CD4-positive, alpha-beta T cell (primary cell): ENCODE data around the gene RASGRF2. TPM values are rescaled to one million over a fixed set of nuclear protein-coding genes. Genes with fewer than 3 reads are reported as not detected.

ENCODE experiments used
- ATAC-seq: fragments of 200-7000 bp; cut with Tn5 transposase; one replicate; pipeline ENCODE4 v1.10.0; 2022; ENCODE audit warnings: mild to moderate bottlenecking; ENCODE audit not compliant: poor library complexity
- CTCF ChIA-PET: fragments of 350-600 bp; sonication (Branson Sonifier 250); formaldehyde crosslinking; loops from one replicate; lab custom pipeline; 2021; ENCODE audit warnings: antibody characterized with exemption, inconsistent platforms; lab: Charles Lee
- POLR2A ChIA-PET: fragments of 350-600 bp; sonication (Branson Sonifier 250); formaldehyde crosslinking; loops from one replicate; lab custom pipeline; 2021; ENCODE audit warnings: antibody characterized with exemption, inconsistent platforms; lab: Charles Lee
- DNase-seq, 14 experiments: peaks; one replicate each; pipeline ENCODE4 v3.0.0-alpha.2; 2013 to 2020; ENCODE audit warnings: mixed read lengths in 2 of 14
- H3K27ac ChIP-seq, 2 donors: one replicate each; pipeline versions ENCODE4 v1.5.1 to v1.7.0; 2013; ENCODE audit warnings: low read length in 2 of 2, low read depth in 1 of 2, mild to moderate bottlenecking in 1 of 2
- H3K27me3 ChIP-seq, 2 experiments: 1 replicate in 1 of 2; 2 replicates in 1 of 2; pipeline versions ENCODE4 v1.6.1 to v1.7.0; 2013; ENCODE audit warnings: low read length in 2 of 2, control low read depth in 1 of 2, mild to moderate bottlenecking in 1 of 2, moderate library complexity in 1 of 2; ENCODE audit not compliant: insufficient read depth in 2 of 2, control insufficient read depth in 1 of 2
- H3K36me3 ChIP-seq: one replicate; pipeline ENCODE4 v1.6.1; 2013; ENCODE audit warnings: low read length, control low read depth; ENCODE audit not compliant: insufficient read depth
- H3K4me1 ChIP-seq: one replicate; pipeline ENCODE4 v1.6.1; 2013; ENCODE audit warnings: low read length, control low read depth; ENCODE audit not compliant: insufficient read depth
- H3K4me3 ChIP-seq: one replicate; pipeline ENCODE4 v1.5.1; 2013; ENCODE audit warnings: mild to moderate bottlenecking, low read length, moderate library complexity
- H3K9me3 ChIP-seq, 2 experiments: 1 replicate in 1 of 2; 2 replicates in 1 of 2; pipeline versions ENCODE4 v1.6.1 to v1.7.0; 2013; ENCODE audit warnings: low read length in 2 of 2, mild to moderate bottlenecking in 2 of 2, control low read depth in 1 of 2, moderate library complexity in 1 of 2; ENCODE audit not compliant: control insufficient read depth in 1 of 2, insufficient read depth in 1 of 2
- H3K27ac Mint-ChIP-seq: one replicate; pipeline ENCODE4 v1.8.0; 2020; ENCODE audit warnings: mixed read lengths
- H3K27me3 Mint-ChIP-seq: one replicate; pipeline ENCODE4 v1.8.0; 2021; ENCODE audit warnings: mixed read lengths
- H3K36me3 Mint-ChIP-seq: one replicate; pipeline ENCODE4 v1.8.0; 2021; ENCODE audit warnings: low read depth, mixed read lengths
- H3K4me1 Mint-ChIP-seq: one replicate; pipeline ENCODE4 v1.8.0; 2021; ENCODE audit warnings: low read depth, mixed read lengths
- H3K4me3 Mint-ChIP-seq: one replicate; pipeline ENCODE4 v1.8.0; 2020; ENCODE audit warnings: mild to moderate bottlenecking, mixed read lengths
- H3K9me3 Mint-ChIP-seq: one replicate; pipeline ENCODE4 v1.8.0; 2020; ENCODE audit warnings: mixed read lengths
- intact Hi-C, 2 experiments: fragments of 100-400 bp; cut with DNase I in 1 of 2; cut with micrococcal nuclease in 1 of 2; formaldehyde crosslinking; loops; one replicate each; pipeline versions ENCODE4 v1.15.1 to v1.9.0; 2023 to 2025; cut with DNase I, micrococcal nuclease
- total RNA-seq, 174 experiments: library from RNA in 2 of 174; stranded (reverse) in 2 of 174; gene quantifications; one replicate each; pipeline ENCODE4 v1.2.3 and lab custom pipeline; 2021 to 2026
- TF ChIP-seq, protein P1 (sequence below): fragments of 200-600 bp; IDR thresholded peaks from one replicate; pipeline ENCODE4 v1.8.0; 2022; ENCODE audit warnings: antibody characterized with exemption, mild to moderate bottlenecking

The RASGRF2 gene
- total RNA-seq, 2 experiments from 2014 or later = 21.9 to 24.9 TPM

DNA sequence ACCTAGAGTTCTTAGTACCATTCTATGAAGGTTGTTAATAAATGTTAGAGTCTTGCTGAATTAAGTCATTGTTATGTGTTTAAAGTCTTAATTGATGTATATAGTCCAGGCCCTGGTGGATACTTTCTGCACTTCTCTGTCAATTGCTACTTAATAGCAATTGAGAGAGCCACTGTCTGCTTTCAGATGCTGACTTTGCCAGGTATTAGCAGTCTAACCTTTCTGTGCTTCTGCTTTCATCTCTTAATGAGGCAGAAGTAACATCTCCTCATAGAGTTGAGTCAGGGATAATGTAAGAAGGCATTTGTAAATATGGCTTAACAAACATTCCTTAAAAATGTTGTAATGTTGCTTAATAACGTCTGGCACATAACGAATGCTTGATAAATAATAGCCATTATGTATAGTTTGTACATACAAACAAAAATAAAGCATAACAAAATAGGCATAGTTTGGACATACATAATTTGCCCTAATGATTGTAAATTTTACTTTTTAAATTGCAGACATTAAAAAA, 28.3 kb downstream of the RASGRF2 start:
- H3K4me1 Mint-ChIP-seq = peaks cover 83% of the 10 kb centered on the region
- no peak for DNase-seq
- POLR2A ChIA-PET = no interaction called here

DNA sequence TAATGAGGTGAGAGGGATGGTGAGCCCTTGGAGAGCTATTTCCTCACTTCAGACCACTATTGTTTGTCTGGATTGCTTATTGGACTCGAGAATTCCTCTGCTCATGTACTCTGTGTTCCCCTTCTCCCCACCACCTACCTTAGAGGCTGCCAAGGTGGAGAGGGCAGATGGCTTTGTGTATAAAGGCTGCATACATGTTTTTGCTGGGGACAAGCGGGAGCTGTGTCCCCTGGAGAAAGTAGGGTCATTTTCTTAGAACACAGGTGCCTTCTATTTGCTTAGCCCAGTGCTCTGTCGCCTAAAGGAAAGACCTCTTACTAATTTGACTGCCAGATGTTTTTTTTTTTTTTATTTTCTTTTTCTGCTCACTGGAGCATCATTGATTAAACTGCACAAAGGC, 29.7 kb downstream of the RASGRF2 start:
- POLR2A ChIA-PET = no interaction called here
- H3K4me1 Mint-ChIP-seq = peaks cover 85% of the 10 kb centered on the region
- ATAC-seq (no peak), DNase-seq (no peak)
- H3K9me3 Mint-ChIP-seq = no peaks in the 10 kb centered on the region
- no peak overlapping the region for H3K4me3 Mint-ChIP-seq
- Histone ChIP-seq H3K4me1 (peaks cover 41% of the 10 kb centered on the region), H3K27ac (no peak overlapping the region), H3K36me3 (no peaks in the 10 kb centered on the region), H3K9me3 (no peaks in the 10 kb centered on the region), H3K4me3 (no peak overlapping the region), H3K27me3 (no peaks in the 10 kb centered on the region)
- H3K27me3 Mint-ChIP-seq = no peaks in the 10 kb centered on the region
- intact Hi-C loops = no loop called here
- no peaks in the 10 kb centered on the region for H3K36me3 Mint-ChIP-seq
- TF ChIP-seq, protein P1, sequence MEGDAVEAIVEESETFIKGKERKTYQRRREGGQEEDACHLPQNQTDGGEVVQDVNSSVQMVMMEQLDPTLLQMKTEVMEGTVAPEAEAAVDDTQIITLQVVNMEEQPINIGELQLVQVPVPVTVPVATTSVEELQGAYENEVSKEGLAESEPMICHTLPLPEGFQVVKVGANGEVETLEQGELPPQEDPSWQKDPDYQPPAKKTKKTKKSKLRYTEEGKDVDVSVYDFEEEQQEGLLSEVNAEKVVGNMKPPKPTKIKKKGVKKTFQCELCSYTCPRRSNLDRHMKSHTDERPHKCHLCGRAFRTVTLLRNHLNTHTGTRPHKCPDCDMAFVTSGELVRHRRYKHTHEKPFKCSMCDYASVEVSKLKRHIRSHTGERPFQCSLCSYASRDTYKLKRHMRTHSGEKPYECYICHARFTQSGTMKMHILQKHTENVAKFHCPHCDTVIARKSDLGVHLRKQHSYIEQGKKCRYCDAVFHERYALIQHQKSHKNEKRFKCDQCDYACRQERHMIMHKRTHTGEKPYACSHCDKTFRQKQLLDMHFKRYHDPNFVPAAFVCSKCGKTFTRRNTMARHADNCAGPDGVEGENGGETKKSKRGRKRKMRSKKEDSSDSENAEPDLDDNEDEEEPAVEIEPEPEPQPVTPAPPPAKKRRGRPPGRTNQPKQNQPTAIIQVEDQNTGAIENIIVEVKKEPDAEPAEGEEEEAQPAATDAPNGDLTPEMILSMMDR = no peak
- no peak overlapping the region for H3K27ac Mint-ChIP-seq
- CTCF ChIA-PET = no interaction called here

More for the DNA sequence above, 28.3 kb downstream of the RASGRF2 start:
- H3K36me3 ChIP-seq = no peaks in the 10 kb centered on the region
- peaks cover 36% of the 10 kb centered on the region for H3K4me1 ChIP-seq
- H3K9me3 Mint-ChIP-seq = no peaks in the 10 kb centered on the region
- H3K9me3 ChIP-seq = no peaks in the 10 kb centered on the region
- ATAC-seq = no peak
- no peak overlapping the region for H3K4me3 Mint-ChIP-seq
- no peaks in the 10 kb centered on the region for H3K27me3 ChIP-seq
- H3K36me3 Mint-ChIP-seq = no peaks in the 10 kb centered on the region
- H3K4me3 ChIP-seq = no peak overlapping the region
- TF ChIP-seq, protein P1 = no peak
- no peak overlapping the region for H3K27ac Mint-ChIP-seq
- no peaks in the 10 kb centered on the region for H3K27me3 Mint-ChIP-seq
- intact Hi-C loops = no loop called here
- CTCF ChIA-PET = no interaction called here
- no peak overlapping the region for H3K27ac ChIP-seq

DNA sequence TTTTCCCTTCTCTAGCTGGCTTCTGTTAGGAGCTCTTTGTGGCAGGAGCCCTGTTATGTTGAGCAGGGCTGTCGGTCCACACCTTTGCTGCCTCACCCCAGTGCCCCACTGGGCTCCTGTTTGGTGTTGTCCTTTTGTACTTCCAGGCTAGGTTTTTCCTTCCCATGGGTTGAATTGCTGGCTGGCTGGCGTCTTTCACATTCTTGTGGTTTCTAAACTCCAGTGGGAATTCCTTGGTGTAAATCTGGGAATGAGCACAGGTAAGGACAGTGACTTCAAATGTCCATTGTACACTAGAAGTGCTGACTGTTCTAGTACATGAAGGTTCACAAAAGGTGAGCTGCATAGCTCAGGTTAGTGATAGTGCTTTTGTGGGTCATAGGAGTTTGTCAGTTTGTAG, 30.4 kb downstream of the RASGRF2 start:
- CTCF ChIA-PET = no interaction called here
- Mint-ChIP-seq H3K36me3 (no peaks in the 10 kb centered on the region), H3K4me1 (peaks cover 87% of the 10 kb centered on the region), H3K9me3 (no peaks in the 10 kb centered on the region), H3K27me3 (no peaks in the 10 kb centered on the region), H3K4me3 (no peak overlapping the region), H3K27ac (peak overlapping the region; percentile 13)
- Histone ChIP-seq H3K4me1 (peaks cover 42% of the 10 kb centered on the region), H3K36me3 (no peaks in the 10 kb centered on the region), H3K4me3 (no peak overlapping the region), H3K9me3 (no peaks in the 10 kb centered on the region), H3K27ac (no peak overlapping the region), H3K27me3 (no peaks in the 10 kb centered on the region)
- TF ChIP-seq, protein P1 = no peak
- POLR2A ChIA-PET = no interaction called here
- intact Hi-C loops = no loop called here
- DNase-seq = no peak
- no peak for ATAC-seq
